ENCODE data around the gene TBL1Y.
"Not testable (repeated sequence)": the region's sequence is repeated elsewhere in the genome, so short reads cannot be mapped to it uniquely, and the experiment has no call there.

Gene TBL1Y

DNA sequence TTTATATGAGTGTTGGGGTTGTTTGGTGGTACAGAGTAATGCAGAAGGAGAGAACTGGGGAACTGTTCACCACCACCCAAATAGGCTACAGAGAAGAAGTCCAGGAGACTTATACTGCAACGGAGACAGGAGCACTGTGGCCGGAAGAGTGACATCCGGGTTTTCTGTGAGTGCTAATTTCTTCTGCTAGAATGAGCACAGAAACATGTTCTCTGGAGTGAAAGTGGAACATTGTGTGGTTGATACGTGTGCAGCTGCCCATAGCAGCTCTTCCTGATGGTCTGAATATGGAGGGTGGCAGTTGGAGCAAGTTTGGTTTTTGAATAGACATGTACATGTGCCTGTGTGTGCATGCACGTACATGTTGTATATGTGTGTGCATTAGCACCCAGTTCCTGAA, 67.3 kb downstream of the TBL1Y start:
- no peak for DNase-seq

DNA sequence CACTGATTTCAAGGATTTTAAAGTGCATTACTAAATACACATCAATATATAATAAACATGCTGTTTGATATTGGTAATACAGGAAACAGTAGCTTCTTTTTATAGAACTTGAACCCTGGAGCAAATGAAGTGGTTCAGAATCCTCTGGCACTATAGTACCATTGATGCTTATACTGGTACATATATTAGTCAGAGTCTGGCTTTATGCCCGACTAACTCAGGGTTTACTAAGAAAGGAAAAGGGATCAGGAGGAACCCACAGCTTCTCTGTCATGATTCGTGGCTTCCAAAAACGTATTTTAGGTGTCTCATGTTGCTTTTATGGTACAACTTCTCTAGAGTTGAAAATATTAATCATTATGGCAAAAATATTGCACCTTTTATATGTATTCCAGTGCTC, 72.7 kb downstream of the TBL1Y start:
- DNase-seq: no peak

DNA sequence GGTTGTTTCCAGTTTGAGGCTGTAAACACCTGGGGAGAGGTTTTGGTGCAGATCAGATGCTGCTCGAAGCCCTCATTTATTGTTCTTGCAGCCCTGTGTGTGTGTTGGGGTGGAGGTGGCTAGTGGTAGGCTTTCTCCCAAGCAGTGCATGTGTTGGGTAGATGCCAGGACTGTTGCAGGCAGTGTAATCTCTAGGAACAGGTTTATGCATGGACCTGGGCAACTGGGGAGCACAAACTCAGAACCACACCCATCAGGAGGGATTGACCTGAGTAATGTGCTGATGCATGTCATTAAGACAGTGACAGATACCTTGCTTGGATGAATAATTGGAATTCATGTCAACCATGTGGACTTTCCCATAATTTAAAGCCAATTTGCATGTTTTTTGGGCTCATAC, 77.3 kb downstream of the TBL1Y start:
- DNase-seq: no peak

DNA sequence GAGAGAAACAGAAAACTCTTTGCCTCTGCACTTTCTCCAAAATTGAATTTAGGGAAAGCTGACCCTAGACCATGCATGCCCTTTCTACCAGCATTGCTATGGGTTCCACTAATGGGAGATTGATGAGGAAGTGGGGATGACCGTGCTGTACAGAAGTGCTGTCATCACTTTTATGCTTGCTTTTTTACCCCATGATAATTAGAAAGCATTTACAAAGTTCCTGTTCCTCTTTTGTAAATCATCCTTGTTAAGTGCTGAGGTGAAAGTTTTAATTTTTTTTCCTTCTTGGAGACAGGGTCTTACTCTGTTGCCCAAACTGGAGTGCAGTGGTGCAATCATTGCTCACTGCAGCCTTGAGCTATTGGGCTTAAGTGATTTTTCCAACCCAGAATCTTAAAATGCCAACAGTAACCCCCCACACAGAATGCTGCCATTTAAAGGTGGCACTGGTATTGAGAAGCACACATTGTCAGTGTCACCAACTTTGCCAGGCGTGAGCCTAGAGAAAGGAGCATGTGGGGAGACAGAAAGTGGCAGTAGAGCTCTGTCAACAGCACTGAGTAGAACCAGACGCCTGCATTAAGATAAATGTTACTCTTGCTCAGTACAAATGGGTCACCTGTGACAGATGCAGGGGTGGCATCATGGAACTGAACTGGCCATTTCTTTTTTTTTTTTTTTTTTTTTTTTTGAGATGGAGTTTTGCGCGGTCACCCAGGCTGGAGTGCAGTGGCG, 79.6 kb downstream of the TBL1Y start:
- DNase-seq: no peak

DNA sequence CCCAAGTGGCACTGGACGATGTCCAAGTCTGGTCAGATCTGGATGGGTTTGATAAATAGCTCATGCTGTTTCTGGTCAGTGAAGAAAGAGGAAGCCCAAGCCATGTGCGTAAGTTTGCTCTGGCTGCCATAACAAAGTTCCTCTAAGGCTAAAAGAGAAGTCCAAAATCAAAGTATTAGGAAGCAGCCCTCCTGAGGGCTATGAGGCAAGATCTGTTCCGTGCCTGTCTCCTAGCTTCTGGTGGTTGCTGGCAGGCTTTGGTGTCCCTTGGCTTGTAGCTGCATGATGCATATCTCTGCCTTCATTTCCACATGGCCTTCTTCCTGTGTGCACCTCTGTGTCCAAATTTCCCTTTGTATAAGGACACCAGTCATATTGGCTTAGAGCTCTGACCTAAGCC, 81.5 kb downstream of the TBL1Y start:
- DNase-seq: no peak

DNA sequence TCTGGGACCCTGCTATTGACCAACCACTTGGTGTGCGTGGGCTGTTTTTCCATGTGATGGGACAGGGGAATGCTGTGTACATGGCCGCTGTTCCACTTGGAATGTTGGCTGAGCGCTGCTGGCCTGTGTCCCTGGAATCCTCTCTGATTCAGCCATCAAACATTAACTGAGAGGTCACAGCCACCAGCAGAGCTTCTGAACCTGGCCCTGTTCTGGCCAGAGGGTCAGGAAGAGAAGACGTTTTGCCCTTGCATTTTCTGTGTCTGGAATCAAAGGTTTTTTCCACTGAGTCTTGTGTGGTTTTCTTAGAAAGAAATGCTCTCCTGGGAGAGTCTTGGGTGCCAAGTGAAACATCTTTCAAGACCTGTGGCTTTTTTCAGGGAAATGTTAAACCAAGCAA, 85.5 kb downstream of the TBL1Y start:
- DNase-seq: no peak

DNA sequence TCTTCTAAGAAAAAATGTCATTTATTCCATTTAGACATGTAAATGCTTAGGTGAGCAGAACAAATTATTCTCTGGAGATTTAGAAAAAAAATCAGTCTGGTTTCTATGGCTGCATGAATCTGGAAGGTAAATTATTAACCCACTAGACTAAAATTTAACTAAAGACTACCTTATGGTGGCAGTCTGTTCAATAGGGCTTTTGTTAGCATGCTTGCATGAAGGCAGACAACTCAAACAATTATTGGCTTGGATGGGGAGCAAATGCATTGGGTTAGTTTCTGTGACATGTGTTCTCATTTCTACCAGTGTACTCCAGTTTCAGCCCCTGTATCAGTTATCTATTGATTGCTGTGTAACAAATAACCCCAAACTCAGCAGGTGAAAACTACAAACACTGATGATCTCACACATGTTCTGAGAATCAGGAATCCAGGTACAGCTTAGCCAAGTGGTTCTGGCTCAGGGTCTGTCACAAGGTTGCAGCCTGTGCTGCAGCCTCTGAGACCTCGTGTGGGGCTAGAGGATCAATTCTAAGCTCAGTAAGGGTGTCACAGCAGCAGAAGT, 87.1 kb downstream of the TBL1Y start:
- DNase-seq: no peak

DNA sequence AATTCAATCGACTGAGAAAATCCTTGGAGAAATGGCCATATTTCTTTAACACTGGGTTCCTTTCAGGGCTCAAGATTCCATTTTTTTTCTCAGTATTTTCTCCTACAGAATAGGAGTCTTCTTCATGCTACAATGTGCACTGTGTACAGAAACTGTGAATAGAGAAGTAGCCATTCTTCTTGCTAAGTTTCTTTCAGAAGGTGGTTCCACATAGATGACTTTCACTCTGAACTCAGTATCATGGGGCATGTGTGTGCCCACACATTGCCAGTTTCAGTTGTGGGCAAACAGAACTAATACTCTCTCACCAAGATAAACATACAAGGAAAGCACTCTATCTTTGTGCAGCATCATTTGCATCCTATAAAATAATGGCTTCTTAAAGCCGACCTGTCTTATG, 89.4 kb downstream of the TBL1Y start:
- DNase-seq: no peak

DNA sequence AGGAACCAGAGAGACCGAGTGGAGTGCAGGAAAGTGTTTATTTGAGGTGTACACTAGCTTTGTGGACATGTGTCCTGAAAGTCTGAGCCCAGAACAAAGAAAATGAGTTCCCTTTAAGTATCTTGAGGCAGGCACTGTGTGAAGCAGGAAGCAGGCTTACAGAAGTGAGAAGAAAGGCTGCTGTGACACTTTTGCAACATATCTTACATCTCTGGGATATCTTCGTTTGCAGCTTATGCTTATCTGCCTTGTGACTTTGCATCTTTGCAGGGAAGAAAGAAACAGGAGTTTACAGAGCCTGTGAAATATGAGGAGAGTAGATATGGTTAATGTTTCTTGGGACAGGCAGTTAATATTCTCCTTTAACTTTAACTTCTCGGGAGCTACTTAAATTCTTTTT, 92.1 kb downstream of the TBL1Y start:
- DNase-seq: no peak

DNA sequence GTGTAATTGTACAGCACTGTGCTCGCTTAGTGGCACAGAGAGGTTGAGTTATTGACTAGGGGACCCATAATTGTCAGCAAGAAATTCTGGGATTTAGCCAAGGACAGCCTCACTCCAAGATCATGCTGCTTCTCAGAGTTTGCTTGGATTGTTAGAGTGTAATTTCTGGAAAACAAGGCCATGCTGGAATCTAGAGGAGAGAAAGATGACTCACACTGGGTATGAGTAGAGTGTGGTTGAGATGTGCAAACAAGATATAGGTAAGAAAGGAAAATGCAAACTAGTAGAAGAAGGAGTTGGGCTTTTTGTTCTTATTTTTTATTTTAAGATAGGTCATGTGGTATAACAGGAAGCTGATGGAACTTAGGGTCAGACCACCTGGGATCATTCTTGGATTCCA, 97.4 kb downstream of the TBL1Y start:
- no peak for DNase-seq

DNA sequence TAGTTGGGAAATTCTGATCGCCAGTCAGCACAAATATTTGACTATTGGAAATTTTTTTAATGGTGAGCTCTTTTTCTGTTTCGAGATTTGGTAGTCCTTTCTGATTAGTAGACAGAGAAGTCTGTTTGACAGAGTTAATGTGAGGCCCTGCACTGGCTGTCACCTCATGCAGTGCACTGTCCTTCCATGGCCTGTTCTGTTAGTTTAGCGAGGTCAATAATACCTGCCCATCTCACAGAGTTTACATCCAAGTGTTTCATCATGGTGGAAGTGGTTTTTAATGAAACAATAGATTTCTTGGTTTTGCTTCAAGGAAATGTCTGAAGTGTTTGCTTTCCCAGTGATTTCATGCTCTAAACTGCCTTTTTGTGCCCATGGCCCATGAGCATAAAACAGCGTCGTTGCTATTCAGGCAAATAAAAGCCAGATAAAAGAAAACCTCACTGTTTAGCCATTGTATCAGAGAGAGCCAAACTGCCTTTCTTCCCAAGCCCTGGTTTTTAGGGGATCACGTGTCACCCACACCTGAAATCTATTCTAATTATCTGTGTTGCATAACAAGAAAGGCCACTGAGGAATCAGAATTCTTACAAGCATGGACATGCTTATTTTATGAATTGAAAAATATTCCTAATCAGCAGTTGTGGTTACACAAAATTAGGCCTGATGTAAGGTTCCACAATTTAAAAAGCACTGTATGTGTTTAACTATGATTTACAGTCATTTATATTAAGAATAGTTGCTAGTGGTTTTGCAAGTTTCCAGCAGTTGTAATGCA, 98.3 kb downstream of the TBL1Y start:
- no peak for DNase-seq

DNA sequence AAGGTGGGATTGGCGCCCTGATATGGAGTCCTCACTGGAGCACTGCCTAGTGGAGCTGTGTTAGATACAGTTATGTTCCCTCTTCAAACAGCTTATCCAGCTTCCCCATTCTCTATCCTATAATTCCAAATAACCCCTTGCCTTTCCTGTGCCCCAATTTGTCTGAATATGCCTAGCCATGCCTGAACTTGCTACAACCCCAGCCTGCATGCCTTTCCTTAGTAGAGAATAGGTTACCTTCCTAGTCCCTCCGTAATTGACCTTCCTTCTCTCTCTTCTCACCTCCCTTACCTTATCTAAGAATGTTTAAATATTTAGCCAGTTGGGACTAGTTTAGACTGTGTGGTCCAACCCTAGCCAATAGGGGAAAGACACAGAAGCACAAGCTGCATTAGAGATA, 102.6 kb downstream of the TBL1Y start:
- no peak for DNase-seq

DNA sequence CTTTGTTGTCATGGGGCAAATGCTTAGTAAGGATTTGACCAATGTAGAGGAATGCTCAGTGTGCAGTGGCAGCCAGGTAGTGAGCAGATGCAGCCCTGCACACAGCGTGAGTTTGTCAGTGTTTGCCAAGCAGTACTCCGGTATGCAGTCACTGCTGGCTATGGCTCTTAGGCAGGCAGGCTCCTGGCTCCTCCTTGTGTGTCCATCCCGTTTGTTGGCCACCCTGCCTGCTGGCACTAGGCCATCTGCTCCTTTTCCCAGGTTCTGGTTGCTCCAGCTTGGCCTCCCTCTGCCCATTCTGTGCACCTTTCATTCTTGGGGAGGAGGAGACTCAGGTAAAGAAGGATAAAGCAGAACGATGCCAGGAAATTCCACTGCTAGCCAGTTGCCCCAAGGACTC, 106.0 kb downstream of the TBL1Y start:
- DNase-seq: no peak

DNA sequence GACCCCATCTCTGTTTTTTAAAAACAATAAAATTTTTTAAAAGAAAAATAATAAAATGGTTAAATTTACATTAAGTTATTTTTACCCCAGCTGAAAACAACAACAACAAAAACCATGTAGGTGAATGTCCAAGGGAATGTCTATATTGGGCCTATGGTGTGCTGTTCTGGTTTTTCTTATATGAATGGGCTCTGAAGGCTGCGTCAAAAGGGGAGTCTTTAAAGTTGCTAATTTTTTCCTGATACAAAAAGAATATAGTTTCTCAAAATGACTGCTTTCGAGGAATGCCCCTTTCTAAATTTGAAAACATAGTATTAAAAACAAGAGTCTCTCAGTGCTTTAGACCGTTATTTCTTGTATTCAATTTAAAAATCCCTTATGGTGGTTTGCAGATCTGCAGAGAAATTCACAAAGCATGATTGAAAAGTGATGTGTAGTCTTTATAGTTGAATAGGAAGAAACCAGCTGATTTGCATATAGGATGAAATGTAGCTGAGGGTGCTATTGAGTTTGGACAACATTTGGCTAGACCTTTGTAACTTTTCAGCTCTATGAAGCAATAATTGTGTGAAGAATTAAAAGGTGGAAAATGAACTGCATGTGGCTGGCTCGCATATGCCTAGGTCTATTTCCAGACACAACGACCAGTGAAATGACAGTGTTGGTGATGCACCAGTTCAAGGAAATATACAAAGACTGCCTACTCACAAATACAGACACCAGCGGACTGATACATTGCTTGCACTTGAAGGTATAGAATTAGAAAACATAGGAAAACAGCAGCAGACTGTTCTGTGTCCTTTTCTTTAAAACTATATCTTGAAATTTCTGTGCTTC, 107.0 kb downstream of the TBL1Y start:
- DNase-seq: no peak

DNA sequence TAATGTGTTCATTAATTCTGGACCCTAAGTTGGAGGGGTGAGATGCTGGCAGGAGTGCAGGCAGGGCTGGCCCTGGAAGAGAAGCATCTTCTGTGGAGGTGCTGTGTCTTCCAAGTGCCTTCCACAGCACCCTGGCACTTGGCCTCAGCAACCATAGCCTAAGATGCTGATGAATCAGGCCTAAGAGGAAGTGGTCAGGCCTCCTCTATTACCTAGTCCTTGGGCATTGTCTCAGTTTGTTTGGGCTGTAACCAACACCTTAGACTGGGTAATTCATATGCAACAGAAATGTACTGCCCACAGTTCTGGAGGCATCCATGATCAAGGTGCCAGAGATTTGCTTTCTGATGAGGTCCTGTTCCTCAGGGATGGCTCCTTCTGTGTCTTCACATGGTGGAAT, 128.5 kb downstream of the TBL1Y start:
- no peak for DNase-seq

DNA sequence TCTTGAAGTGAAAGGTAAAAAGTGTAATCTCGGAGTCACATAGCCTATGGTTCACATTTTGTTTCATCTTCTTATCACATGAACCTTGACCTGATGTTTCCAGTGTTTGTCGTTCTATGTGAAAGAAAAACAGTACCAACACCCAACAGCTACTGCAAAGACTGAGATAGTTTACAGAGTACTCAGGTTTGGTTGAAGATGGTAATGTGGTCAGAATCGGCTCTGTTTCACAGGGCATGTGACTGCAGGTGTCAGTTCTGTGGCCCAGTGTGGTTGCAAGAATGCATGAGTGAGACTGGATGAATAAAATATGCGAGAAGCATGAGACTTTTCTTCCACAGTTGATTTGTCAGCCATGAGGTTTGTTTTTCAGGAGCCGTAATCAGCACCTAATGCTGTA, 130.2 kb downstream of the TBL1Y start:
- DNase-seq: no peak

DNA sequence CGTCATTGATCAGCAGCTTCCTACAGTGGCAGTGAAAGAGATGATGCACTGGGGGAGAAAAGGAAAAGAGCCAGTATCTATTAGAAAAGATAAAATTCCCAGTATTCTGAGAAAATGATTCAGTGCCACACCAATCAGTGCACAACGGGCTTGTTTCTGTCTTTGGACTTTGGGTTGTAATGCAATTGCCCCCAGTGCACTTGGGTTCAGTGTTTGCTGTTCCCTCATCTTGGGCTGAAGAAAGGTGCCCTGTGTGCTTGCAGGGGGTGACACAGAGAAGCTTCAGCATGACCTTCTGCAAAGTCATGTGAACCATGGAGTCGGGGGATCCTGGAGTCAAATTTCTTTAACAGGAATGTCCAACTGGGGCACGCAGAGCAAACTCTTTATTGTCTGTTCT, 131.5 kb downstream of the TBL1Y start:
- no peak for DNase-seq

DNA sequence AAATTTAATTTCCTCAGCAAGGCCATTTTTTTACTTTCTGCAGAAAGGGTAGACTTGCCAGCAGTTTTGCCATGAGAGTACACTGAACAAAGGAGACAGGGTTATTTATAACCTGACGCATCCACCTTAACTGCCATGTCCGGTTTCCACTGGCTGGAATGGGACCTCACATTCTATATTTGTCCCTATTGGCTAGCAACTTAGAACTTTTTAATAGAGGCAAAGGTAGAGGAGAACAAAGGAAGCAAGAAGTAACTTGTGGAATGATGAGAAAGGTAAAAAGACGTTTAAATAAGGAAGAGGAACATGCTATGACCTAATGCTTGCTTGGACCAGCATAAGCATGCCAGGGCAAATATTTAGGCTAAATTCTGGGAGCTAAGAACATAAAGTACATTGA, 142.0 kb downstream of the TBL1Y start:
- DNase-seq: not testable (repeated sequence)

DNA sequence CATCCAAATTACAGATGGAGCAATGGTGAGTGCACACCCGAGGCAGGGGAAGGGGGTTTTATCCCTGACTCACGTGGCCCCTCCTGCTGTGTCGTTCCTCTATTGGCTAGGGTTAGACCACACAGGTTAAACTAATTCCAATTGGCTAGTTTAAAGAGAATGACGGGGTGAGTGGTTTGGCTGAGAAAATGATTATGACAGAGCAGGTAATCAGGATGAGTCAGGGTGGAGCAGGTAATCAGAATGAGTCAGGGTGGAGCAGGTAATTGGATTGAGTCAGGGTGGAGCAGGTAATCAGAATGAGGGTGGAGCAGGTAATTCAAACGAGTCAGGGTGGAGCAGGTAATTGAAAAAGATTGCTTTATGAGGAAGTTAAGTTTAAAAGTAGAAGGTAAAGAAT, 146.4 kb downstream of the TBL1Y start:
- no peak for DNase-seq

DNA sequence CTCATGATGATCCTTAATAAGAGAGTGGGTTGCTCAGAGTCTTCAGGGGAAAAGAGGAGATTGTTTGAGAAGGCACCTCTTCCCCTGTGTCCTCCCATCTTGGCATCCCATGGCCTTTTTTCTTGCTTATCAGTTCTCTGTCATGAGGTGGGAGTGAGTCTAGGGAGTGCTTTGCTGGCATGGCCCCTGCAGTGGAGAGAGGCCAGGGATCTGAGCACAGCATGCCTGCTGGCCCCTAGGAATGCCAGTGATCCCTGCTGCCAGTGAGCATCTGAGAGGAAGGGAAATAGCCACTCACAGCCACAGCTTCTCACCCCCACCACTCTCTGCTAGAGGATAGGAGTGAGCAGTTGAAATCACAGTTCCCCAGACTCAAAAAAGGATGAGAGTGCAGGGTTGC, 168.2 kb downstream of the TBL1Y start:
- DNase-seq: no peak

DNA sequence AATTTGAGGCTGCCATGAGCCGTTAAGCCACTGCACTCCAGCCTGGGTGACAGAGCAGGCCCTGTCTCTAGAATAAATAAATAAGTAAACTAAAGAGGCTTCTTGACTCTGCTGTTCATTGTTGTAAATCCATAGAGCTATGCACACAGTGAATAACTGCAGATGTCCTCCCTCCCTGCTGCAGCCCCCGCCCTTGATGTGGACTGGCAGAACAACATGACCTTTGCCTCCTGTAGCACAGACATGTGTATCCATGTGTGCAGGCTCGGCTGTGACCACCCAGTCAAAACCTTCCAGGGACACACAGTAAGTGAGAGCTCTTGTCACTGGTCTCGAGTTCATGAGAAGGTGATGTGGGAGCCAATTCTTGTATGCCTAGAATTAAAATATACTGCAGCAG, 170.1 kb downstream of the TBL1Y start:
- not testable (repeated sequence) for DNase-seq

DNA sequence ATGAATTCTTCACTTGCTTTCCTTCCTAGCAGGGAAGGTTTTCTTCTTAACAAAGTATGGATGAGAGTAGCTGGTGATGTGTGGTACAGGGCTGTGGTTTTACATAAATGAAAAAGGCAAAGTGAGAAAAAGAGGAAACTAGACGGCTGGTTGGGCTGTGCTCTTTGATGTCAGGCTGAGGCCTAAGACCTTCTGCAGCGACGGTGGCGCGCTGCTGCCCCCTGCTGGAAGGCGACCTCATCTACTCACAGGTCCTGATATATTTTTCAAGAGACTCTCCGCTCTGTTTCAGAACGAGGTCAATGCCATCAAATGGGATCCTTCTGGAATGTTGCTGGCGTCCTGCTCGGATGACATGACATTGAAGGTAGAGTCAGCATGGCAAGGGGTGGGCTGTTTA, 175.1 kb downstream of the TBL1Y start:
- DNase-seq: no peak

DNA sequence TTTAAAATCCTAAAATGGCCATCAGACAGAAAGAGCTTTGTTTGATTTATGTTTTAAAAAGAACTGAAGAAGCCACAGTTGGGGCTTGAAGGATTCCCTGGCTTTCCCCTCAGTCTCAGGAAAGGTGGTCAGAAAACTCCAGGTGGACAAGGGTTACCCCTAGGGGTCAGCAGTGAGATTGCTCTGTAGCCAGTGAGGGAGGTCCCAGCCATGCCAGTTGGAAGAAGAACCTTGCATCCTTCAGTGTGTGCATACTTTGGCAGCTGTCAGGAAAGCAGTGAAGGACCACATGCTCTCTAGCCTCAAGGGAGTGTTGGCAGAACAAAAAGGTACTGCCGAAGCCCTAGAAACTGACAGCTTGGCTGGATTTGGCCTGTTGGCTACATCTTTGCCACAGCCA, 182.3 kb downstream of the TBL1Y start:
- DNase-seq: no peak

DNA sequence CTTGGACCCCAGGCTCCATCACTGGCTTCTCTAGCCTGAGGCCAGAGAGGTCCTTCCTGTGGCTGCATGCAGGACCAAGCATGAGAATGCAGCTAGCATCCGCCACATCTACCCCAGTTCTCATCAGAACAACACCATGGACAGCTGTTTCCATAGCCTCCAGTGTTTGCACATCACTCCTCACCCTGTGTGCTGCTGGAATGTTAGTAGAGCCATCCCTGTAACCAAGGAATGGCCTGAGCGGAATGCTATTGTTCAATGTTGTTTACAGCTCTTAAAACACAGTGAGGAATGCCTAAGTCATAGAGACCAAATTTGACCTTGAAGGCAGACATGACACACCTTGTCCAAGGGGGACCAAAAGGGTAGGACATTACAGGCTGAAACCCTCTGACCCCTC, 183.9 kb downstream of the TBL1Y start:
- no peak for DNase-seq
